Left renal cortex interstitium (tissue), 4 donors: ENCODE measurements around the gene SLC36A2. TPM values are rescaled to one million over a fixed set of nuclear protein-coding genes. Genes with fewer than 3 reads are reported as not detected.

ENCODE experiments used
- DNase-seq, 4 donors: peaks; one replicate each; pipeline ENCODE4 v3.0.0-alpha.2; 2013; ENCODE audit warnings: low read depth in 4 of 4, low spot score in 2 of 4, missing footprints in 1 of 4
- polyA plus RNA-seq, 4 donors: library from polyadenylated mRNA; unstranded; fragments of 120-200 nt; gene quantifications; one replicate each; pipeline ENCODE4 v1.2.1, GENCODE V29; 2013; ENCODE audit not compliant: insufficient read length in 4 of 4

The SLC36A2 gene
- polyA plus RNA-seq, 4 donors, result 4.7 to 12.7 (median 7.5) TPM

DNA sequence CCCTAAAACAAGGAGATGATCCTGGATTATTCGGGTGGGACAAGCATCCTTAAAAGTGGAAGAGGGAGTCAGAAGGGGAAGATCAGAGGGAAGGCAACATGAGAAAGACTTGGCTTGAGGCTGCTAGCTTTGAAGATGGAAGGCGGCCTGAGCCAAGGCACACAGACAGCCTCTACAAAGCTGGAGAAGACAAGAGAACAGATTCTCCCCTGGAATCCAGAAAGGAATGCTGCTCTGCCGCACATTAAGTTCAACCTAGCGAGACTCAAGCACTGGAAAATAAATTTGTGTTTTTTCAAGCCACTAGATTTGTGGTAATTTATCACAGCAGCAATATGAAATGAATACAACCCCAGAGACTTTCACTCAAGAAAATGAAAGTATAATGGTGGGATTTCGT lies 61.7 kb downstream of the SLC36A2 start:
- no peak for DNase-seq

GRCh38 chr5:151284392-151284967 lies 62.9 kb downstream of the SLC36A2 start:
- DNase-seq, result no peak

GRCh38 chr5:151283120-151283825 lies 64.1 kb downstream of the SLC36A2 start:
- DNase-seq, result no peak

DNA sequence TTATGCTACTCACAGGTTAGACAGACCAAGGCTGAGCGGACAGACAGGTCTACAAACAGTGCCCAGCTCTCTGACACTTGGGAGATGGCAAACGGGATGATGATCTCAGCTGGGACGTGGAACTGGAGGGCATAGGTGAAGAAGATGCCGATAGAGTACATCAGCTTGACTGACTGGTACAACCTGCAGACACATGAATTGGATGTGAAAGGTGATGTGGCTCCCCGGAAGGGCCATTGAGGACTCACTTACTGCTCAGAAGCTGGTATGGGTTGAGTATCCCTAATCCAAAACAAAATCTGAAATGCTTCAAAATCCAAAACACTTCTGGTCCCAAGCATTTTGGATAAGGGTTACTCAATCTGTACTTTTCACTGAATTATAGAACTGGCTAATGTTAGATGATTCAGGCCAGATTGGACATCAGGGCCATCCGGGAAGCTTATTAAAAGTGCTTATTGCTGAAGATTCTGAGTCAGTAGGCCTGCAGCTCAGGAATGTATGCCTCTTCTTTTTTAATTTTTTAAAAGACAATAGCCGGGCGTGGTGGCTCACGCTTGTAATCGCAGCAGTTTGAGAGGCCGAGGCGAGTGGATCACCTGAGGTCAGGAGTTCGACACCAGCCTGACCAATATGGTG lies 66.2 kb downstream of the SLC36A2 start:
- no peak for DNase-seq

- no peak for DNase-seq
Observed at GRCh38 chr5:151280443-151280842, 66.9 kb downstream of the SLC36A2 start.

GRCh38 chr5:151278845-151279244 lies 68.5 kb downstream of the SLC36A2 start:
- no peak for DNase-seq

GRCh38 chr5:151275803-151276202 lies 71.6 kb downstream of the SLC36A2 start:
- DNase-seq, result no peak

GRCh38 chr5:151274666-151275065 lies 72.7 kb downstream of the SLC36A2 start:
- DNase-seq, result no peak

GRCh38 chr5:151271336-151271735 lies 76.0 kb downstream of the SLC36A2 start:
- DNase-seq, result no peak

DNA sequence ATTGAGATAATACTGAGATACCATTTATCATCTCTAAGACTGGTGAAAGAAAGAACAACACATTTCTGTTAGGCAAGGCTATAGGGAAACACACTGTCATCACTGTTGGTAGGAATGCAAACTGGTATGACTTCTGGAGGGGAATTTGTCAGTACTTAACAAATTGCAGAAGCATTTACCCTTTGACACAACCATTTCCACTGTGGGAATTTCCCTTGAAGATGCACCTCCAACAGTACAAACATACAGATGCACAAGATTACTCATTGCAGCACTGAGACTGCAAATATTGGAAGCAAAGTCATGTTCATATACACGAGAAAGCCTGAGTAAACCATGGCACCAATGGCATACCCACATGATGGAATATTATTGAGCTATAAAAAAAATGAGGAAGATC lies 76.8 kb downstream of the SLC36A2 start:
- no peak for DNase-seq

DNA sequence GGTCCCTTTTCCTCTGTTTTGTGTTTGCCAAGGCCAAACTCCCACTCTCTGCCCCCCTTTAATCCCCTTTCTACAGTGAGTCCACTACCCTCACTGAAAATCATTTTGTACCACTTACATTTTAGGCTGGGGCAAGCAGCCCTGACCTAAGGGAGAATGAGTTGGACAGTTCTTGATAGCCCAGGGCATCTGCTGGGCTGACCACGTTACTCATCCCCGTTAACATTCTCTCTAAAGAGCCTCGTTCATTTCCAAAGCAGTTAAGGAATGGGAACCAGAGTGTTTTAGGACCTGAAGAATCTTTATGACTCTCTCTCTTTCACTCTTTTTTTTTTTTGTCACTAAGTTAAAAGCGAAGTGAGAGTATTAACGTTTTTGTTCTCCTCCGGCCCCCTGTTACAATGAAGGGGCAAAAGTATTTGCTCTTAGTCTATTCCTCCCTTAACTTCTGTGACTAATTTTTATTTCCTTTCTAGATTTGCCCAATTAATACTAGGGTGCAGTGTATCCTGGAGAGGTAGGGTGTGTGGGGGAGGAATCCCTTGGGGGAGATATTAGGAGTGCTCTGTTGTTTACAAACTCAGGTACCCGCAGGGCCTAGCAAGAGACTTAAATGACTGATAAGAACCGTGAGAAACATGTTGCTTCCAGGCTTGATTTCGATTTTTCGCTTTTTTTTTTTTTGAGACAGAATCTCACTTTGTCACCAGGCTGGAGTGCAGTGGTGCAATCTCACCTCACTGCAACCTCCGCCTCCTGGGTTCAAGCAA lies 79.7 kb downstream of the SLC36A2 start:
- no peak for DNase-seq

Other genes starting within 250 kb of the SLC36A2 start
- 100 to 1,000 TPM; 130 to 161 (median 150) TPM for gene ANXA6, start 189.8 kb downstream of the SLC36A2 start, polyA plus RNA-seq
- gene CCDC69, start 123.5 kb downstream of the SLC36A2 start, polyA plus RNA-seq, result 1 to 10 TPM; 4.6 to 6.4 (median 5.1) TPM
- 10 to 100 TPM; 29.0 to 31.9 (median 30.3) TPM for gene GM2A, start 94.4 kb downstream of the SLC36A2 start, polyA plus RNA-seq
- gene SLC36A3, start 43.8 kb downstream of the SLC36A2 start, polyA plus RNA-seq, result not detected
- 10 to 100 TPM in 1 of 4 donors, 1 to 10 TPM in 3; 6.6 to 10.9 (median 8.0) TPM for gene SLC36A1, start 100.0 kb upstream of the SLC36A2 start, polyA plus RNA-seq
- gene FAT2, start 243.8 kb upstream of the SLC36A2 start, polyA plus RNA-seq, result 10 to 100 TPM in 1 of 4 donors, 1 to 10 TPM in 3; 5.7 to 11.0 (median 6.7) TPM